Activated T-helper 1 cell treated with anti-CD3 and anti-CD28 coated beads, Interleukin-2, amount 50 U/mL, for 16 hours (primary cell): ENCODE measurements around the gene ABCA4.

Experiments used
- DNase-seq, 2 donors: peaks; one replicate each; pipeline ENCODE4 v3.0.0-alpha.2; 2020; ENCODE audit warnings: low read depth in 1 of 2, low spot score in 1 of 2

The ABCA4 gene

DNA sequence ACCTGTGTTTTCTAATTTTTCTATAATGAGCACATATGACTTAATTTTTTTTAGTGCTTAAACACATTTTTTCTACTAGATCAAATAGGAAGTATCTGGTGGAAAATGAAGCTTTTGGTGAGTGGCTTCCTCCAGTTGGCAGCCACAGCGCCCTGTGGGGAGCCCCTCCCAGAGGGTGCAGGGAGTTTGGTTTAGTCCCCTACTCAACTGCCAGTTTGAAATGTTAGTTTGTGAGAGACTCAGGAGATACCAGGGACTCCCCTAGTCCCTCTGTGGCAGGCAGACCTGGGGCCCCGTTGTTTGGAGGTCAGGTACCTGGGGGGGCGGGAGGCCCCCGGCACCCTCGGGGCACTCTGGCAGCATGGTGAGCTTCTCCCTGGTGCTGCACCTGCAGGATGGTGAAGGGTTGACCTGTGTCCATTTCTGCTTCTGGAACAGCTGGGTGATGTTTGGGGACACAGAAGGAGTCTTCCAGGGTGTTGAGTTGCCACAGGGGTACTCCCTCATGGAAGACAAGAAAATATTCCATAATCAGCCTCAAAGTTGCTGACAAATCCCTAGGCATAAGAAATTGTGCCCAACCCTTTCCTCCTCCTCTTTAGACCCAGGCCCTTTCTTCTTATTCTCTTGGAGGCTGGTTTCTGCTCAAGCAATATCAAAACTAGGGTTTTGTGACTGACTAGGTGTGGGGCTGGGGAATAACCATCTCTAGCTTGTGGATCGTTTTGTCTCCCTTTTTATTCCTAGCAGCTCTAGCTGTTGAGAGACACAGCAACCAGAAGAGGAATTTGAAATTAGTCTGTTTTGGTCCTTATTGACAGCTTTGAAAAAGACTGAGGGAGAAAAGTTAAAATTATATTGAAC lies 91.6 kb downstream of the ABCA4 start:
- no peak for DNase-seq

DNA sequence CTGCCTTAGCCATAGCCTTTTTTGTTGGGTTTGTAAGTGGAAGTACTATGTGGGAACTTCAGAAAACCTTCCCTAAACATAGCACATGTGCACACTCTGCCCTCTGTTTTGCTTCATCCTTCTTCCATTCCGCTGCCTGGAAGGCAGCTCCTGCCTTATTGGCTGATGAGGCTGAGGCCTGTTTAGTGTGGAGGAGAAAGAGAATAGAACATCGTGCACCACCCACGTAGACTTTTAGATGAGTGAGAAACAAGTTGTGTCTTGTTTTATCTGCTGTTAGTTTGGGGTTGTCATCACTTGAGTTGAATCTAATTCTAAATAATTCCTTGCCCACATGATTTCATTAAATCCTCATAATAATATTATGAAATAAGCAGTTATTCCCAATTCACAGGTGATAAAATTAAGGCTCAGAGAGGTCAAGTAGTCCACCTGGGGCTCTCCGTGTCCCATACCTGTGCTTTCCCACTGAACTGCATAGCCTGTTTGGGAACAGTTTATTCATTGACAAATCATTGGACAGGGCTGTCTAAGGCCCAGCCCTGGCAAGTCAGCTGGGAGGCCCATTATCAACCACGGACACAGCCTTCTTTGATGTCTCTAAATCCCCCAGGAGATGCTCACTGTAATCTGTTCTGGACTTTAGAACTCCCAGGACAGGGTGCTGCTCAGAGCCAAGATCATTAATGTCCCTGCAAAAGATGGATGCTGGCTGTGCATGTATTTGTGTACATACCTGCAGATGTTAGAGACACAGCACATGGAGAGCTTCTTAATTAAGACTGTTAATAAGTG lies 93.0 kb downstream of the ABCA4 start:
- DNase-seq, result no peak

DNA sequence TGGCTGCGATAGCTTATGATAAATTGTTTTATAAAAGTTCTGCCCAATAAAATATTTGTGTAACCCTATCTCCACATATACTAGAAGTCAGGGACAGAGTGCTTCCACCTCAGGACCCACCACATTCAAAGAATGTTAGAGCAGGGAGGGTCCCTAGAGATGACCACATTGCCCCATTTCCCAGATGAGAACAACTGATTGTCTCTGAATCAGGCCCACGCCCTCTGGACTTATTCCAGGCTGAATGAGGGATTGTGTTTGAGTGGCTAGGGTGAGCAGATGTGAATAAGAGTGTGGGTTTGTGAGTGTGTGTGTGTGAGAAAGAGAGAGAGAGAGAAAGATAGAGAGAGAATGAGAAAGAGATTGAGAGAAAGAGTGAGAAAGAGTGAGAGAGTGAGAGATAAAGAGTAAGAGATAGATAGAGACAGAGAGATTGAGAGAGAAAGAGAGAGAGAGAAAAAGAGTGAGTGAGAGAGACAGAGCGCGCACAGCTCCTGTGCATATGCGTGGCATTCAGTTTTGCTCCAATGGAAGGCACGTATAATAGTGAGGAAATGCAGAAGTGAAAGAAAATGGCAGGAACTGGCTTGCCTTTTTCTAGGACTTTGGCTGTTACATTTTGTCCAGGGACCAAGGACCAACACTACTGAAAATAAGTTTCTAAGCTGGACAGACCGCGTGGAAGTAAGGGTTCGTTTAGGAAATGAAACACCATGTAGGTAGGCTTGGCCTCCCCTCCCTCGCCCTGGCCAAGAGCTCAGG lies 94.1 kb downstream of the ABCA4 start:
- DNase-seq, result no peak

DNA sequence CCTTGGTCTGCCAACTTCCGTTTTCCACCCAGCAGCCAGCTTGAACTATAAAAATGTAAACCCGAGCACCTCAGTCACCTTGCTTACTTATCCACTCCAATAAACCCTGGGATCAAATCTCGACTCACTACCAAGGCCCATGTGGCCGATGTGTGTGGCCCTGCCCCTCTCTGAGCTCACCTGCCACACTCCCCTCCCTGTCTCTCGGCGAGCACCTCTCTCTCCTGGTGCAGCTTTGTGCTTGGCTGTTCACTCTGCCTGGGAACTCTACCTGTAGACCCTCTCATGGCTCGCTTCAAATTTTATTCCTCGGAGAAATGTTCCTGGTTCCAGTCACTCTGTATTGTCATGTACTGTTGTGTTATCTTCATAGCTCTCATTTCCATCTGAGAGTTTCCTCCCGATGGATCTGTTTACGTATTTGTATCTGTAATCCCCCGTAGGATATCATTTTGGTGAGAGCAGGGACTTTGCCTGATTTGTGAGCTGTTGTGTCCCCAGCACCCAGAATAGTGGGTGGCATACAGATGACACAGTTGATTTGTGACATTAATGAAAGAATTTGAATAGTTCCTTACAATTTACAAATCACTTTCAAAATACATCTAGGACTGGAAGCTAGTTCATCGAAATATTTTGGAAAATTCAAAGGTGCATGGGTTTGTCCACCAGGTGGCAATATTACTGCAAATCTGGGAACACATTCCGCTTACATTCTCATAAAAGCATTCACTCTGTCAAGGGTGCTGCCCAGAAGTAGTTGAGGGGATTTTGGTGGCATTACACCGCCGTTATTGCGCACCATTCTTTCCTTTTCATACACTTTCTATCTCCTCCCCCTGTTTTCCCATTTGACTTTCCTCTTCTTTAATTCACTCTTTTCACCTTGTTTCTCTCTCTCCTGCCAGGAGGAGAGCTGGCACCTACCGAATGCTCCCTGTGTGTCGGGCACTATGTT lies 95.3 kb downstream of the ABCA4 start:
- no peak for DNase-seq

DNA sequence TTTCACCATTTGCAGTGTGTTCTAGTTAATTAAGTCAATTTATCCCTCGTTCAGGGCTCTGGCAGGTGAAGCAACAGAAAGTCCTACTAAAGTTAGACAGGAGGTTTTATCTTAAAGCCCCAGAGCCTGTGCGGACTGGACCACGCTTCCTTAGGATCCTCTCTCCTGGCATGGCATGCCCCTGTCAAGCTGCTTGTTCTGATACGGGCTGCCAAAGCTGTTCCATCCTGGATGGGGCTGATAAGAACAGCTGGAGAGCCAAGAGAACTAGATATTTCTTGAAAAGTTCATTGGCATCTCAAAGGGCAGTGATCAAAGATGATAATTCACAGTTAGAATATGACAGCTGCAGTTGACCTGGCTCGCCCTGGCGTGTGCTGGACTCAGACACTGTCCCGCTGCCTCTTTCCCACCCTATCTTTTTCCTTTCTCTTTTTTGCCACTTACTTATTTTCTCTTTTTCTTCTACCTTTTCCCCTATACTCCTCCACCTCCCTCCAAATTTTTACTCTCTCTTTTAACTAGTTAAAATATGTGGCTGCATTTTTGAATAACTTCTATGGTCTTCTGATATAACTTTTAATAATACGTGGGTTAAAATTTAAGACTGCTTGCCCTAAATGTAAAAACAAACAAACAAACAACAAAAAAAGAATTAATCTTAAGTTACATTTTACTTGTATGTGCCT lies 96.7 kb downstream of the ABCA4 start:
- DNase-seq, result no peak

DNA sequence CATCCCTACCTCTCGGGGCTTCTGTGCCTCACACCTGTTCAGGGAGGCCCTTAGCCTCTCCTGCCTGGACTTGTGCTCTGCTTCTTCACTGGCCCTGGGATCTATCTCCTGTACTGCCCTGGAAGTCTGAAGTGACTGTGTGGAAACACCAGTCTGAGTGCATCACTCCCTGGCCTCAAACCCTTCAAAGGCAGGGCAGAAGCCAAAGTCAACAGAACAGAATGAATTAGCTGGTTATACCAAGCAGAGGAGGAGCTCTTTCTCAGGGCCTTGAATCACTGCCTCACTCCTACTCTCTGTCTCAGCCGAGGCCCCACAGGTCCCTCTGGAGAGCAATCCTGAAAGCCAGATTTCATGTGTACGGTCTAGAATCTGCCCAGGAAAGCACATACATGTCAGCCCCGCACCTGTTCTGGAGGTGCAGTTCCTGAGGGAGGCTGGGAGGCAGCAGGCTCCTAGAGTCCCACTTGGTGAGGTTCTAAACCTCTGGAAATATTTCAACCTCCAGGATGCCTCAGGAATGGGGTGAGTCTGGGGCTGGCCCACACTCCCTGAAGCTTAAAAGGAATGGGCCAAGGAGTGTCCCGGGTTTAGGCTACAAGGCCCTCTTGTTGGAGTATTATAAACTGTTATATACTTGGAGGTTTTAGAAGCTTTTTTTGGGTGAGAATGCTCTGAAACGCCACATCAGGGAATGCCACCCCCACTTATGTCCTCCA lies 98.3 kb downstream of the ABCA4 start:
- DNase-seq, result no peak

DNA sequence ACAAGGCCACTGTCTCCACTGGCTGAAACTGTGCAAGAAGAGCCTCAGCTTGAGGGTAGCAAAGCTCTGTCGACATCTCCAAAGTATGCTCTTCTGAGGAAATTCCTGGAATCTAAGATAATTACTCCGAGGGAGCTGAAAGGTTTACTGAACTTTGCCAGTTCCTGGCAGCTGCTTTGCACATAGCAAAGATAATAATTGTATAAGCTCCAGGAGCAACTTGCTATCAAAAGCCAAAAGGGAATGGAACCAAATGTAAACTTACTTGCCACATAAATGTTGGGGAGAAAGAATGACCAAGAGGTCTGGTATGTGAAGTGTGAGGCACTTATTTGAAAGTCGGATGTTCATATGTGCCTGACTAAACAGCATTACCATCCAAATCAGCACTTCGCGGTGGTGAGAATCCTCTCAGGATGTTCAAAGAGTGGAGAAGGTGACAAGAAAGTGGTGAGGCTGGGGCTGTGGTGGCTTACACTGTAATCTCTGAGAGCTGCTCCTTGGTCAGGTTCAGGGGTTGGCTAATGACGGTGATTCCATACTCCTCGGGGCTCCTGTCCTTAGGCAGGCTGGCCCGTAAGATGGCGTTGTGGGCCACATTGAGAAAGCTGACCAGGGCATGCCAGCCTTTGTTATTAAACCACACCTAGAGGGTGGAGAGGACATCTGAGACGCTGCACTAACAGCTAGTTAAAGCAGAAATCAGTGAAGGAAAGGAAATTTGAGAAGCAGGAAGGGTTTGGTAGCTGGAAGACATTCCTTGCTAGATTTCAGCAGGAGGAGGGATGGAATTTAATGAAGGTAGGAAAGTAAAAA lies 100.0 kb downstream of the ABCA4 start:
- DNase-seq, result no peak

DNA sequence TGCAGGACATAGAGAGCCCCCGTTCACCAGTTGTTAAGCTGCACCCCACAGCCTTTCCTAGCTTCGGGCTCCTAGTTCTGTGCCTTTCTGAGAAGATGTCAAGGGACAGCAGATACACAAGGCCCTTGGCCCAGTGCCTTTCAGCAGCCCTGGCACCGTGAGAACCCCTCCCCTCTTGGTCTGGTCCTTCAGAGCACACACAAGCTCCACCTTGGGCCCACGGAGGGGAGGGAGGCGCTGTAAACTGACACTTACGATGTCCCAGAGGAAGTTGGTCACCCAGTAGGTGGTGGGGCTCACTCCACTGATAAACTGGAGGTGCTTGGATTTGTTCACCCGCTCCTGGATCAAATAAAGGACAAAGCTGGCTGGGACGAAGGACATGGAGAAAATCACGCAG lies 101.6 kb downstream of the ABCA4 start:
- DNase-seq, result no peak

DNA sequence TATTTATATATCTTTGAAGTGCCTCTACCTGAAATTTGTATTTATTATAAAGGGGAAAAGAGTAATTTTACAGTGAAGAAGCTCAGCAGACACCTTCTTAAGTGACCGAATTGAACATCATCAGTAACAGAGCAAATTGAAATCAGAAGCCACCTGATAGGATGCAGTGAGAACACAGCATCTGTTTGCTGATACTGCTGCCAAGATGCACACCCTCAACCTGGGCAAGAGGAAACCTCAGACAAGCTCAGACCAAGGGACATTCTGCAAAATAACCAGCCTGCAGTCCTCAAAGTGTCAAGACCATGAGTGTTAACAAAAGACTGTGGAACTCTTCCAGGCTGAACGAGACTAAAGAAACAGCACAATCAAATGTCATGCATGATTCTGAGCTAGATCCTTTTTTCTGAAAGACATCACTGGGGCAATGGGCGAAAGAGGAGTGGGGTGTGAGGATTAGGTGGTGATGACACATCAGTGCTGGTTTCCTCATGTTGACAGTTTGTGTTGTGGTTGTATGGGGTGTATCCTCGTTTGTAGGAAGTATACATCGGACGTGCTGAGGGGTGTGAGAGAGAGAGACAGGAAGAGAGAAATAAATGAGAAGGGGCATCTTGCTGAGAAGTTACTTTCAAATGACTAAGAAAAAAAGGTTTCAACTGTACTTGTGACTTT lies 103.7 kb downstream of the ABCA4 start:
- no peak for DNase-seq

DNA sequence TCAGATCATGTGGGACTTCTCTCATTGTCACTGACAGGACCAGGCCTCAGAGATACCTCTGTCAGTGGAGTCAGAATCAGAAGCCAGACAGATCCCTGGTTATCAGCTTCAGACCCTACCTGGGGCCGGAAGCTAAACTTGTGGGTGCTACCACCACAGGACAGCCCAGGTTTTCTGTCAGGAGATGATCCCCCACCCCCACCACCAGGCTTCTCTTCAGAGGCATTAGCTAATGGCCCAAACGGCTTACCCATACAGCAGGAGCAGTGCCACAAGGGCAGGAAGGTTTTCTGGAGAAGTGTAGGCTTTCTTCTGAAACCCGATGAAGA lies 105.5 kb downstream of the ABCA4 start:
- DNase-seq, result no peak

DNA sequence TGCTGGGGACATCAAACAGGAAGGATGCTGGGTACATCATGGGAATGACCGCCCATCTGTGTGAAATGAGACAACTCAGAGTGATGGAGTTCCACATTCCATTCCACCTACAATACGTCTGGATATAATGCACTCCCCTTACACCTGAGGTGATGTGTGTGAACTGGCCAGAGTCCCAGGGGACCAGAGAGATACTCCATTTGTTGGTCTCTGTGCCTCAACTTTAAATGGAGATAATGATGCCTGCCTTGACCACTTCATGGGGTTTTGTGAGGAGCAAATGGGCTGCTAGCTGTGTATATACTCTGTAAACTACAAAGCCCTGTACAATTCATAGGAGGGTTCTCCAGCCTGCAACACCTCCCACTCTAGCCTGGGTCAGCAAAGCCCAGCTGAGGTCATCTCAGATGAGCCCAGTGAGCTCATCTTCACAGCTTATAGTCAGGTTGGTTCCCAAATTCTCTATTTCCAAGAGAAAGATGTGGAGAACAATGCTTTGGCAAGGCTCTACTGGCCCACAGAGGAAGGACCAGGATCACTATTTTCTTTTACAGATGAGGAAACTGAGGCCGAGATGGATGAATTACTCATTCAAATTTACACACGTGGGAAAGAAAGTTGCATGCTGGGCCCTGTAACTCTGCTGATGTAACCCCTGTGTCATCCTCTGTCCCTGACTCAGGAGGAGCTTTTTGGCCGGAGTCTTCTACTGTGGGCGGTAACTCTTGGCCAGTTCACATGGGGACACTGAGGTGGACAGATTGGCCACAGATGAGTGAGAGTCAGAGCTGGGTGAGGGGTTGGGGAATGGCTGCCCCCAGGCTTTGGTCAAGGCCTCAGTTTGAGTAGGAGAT lies 106.1 kb downstream of the ABCA4 start:
- no peak for DNase-seq

DNA sequence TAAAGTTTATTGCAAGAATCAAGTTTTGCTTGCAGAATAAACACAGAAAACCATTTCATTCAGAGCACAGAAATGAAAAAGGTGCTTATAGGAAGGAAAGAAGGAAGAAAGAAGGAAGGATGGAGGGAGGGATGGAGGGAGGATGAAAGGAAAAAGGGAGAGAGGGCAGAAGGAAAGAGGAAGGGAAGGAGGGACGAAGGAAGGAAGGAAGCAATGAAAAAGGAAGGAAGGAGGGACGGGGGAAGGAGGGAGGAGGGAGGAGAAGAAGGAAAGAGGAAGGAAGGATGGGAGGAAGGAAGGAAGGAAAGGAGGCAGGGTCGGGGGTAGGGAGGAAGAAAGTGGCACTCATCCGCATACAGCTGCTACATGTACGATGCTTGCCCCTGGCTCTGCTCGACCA lies 106.9 kb downstream of the ABCA4 start:
- DNase-seq, result no peak

DNA sequence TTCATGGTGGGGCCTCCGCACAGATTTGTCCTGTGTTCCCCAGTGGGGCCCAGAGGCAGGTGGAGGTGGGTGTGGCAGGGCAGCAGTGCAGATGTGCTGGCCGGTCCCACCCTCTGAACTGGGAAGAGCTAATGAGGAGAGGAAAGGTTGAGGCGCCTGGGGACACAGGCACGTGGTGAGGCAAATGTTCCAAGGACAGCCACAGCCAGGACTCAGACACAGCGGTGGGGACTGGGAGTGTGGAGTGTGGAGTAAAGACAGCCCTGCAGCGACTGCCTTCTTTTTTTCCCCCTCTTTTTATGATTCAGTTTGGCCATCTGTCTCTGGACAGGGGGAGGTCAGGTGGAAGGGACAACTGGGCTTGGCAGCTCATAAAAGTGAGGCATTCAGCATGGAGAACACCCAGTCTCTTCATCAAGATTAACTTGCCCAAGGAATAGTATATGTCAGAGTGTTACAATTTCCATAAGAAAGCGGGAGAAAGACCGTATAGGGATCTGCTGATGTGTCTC lies 107.5 kb downstream of the ABCA4 start:
- no peak for DNase-seq

DNA sequence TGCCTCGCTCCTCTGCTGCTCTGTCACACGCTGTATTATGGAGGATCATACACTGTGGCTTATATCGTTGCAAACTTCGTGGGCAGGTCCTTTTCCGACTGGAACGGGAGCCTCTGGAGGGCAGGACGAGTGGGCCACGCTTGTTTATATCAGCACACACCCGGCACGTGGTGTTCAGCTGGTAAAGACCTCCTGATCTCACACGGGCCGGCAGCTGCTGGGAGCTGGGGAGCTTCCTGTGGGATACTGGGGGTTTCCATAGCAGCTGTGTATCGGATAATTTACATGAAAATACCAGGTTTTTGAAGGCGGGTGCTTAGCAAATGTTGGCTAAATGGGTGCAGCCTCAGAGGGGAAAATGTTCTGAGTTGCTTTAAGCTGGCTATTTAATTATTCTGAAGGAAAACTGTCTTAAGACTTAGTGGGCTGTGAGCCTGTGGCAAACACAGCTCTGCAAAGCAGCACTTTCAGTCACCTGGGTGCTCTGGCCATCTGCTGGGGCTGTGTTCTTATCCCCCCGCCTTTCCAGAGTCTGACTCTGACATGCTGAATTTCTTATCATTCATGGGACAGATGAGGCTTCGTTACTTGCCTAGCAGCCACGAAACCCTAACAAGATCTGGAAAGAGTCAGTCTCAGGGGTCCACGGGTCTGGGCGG lies 108.1 kb downstream of the ABCA4 start:
- DNase-seq, result no peak

DNA sequence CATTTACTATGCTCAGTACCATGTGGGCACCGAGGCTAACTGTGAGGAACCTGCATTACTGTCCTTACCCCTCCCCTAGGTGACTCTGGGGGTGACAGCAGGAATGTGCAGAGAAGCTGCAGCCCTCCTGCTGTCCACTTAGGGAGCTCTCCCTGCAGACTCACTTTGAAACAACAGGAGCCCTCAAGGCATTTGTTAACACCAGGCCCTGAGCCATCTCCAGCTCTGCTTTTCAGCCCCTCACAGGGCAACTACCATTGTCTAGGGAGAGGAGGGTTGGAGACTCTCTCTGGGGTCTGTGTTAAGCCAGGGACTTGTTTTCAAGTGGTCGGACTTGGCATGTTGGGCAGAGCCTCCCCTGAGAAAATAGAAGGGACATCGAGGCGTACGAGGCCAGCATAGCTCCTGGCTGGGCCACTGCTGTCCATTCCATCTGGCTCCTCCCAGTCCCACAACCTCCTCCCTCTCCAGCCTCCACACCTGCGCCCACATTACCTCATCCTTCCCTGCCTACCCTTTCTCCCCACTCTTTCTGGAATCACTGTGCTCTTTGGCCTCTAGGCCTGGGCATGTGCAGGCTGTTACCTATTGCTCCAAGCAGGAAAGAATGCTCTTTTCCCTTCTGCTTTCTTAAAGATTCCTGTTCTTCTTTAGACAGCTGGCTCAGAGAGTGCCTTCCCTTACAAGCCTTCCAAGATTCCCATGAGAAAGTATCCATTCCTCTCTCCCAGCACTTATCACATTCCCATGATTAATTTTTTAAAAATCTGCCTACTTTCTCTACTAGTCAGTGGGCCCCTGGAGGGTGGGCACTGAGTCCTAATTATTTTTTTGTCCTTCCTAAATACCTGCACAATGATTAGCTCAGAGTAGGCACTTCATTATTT lies 109.0 kb downstream of the ABCA4 start:
- DNase-seq, result no peak
